Ascending aorta (tissue), 2 donors: ENCODE measurements around the gene RCHY1. TPM values are rescaled to one million over a fixed set of nuclear protein-coding genes. Genes with fewer than 3 reads are reported as not detected.
"Not testable (repeated sequence)": the region's sequence is repeated elsewhere in the genome, so short reads cannot be mapped to it uniquely, and the experiment has no call there.

ENCODE experiments used
- DNase-seq, 2 donors: peaks; one replicate each; pipeline ENCODE4 v3.0.0-alpha.2; 2019; ENCODE audit warnings: low spot score in 2 of 2
- H3K27ac ChIP-seq, 2 donors: fragments of 200-600 bp; sonication (generic); one replicate each; pipeline ENCODE4 v1.5.1; 2016 to 2017; ENCODE audit warnings: mild to moderate bottlenecking in 1 of 2
- H3K27me3 ChIP-seq: fragments of 200-600 bp; sonication (generic); one replicate; pipeline ENCODE4 v1.5.1; 2017
- H3K36me3 ChIP-seq, 2 donors: fragments of 200-600 bp; sonication (generic); one replicate each; pipeline ENCODE4 v1.5.1; 2016
- H3K4me1 ChIP-seq, 2 donors: fragments of 200-600 bp; sonication (generic); one replicate each; pipeline ENCODE4 v1.5.1; 2016 to 2017; ENCODE audit warnings: mild to moderate bottlenecking in 1 of 2
- H3K4me3 ChIP-seq, 2 donors: fragments of 200-600 bp; sonication (generic); one replicate each; pipeline ENCODE4 v1.5.1; 2016 to 2017; ENCODE audit warnings: mild to moderate bottlenecking in 1 of 2
- H3K9me3 ChIP-seq, 2 donors: fragments of 200-600 bp; sonication (generic); one replicate each; pipeline ENCODE4 v1.5.1; 2016
- intact Hi-C: fragments of 100-400 bp; cut with DNase I; formaldehyde crosslinking; loops from one replicate; pipeline ENCODE4 v1.15.1; 2023
- total RNA-seq: library from RNA; depleted of rRNA; stranded (reverse); fragments of >200 nt; gene quantifications from one replicate; pipeline ENCODE4 v1.1.0, GENCODE V29; 2016
- TF ChIP-seq, protein P1 (sequence below), 3 experiments: fragments of 200-600 bp in 2 of 3; fragments of 450-650 bp in 1 of 3; sonication (generic) in 2 of 3; IDR thresholded peaks; one replicate each; pipeline ENCODE4 v1.5.1; 2016 to 2019; ENCODE audit warnings: antibody characterized with exemption in 3 of 3, mild to moderate bottlenecking in 1 of 3, moderate library complexity in 1 of 3

The RCHY1 gene
- total RNA-seq, 1 donor from 2014 or later, result 16.2 TPM

DNA sequence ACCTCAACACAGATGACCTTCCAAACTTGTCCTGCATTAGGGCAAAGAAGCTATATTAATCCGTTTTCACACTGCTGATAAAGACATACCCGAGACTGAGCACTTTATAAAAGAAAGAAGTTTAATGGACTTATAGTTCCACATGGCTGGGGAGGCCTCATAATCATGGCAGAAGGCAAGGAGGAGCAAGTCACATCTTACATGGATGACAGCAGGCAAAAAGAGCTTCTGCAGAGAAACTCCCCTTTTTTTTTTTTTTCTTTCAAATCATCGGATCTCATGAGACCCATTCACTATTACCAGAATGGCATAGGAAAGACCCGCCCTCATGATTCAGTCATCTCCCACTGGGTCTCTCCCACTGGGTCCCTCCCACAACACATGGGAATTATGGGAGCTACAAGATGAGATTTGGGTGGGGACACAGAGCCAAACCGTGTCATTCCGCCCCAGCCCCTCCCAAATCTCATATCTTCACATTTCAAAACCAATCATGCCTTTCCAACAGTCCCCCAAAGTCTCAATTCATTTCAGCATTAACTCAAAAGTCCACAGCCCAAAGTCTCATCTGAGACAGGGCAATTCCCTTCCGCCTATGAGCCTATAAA is 17.4 kb upstream of the RCHY1 start:
- H3K9me3 ChIP-seq, H3K4me3 ChIP-seq, intact Hi-C loops, H3K27me3 ChIP-seq, H3K27ac ChIP-seq, DNase-seq, H3K4me1 ChIP-seq: not testable (repeated sequence)
- peaks cover 19 to 64% of the 10 kb centered on the region in 2 donors for H3K36me3 ChIP-seq

DNA sequence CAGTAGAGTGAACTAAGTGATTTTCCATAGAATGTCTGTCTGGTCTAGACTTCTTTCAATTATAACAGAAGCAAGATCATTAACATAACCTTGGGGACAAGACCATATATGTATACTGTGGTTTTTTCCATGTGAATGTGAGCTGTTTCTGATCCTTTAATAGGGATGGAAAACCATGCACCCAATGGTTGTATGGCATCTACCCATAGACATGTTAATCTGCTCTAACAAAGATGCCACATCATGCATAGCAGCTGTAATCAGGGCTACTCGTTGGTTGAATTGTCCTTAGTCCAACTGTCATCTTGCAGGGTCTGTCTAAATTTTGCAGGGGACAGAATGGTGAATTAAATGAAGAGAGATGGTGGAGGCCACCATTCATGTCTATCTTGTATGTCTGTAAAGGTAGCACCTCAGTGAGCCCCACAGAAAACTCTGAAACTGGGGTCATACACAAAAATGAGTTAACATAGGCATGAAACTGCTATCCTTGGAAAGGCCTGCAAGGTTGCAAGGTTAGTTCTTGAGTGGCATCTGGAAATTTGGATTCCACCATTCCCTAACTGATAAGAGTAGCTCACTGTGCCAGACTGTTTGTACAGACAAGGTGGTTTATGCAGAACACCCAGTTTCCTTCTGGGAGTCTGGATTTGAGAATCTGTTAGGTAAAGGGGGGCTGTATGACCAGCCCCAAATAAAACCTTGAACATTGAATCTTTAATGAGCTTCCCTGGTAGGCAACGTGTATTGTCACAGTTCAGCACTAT is 16.5 kb upstream of the RCHY1 start:
- no peak overlapping the region for H3K27ac ChIP-seq
- no peak overlapping the region for H3K4me3 ChIP-seq
- TF ChIP-seq, protein P1, sequence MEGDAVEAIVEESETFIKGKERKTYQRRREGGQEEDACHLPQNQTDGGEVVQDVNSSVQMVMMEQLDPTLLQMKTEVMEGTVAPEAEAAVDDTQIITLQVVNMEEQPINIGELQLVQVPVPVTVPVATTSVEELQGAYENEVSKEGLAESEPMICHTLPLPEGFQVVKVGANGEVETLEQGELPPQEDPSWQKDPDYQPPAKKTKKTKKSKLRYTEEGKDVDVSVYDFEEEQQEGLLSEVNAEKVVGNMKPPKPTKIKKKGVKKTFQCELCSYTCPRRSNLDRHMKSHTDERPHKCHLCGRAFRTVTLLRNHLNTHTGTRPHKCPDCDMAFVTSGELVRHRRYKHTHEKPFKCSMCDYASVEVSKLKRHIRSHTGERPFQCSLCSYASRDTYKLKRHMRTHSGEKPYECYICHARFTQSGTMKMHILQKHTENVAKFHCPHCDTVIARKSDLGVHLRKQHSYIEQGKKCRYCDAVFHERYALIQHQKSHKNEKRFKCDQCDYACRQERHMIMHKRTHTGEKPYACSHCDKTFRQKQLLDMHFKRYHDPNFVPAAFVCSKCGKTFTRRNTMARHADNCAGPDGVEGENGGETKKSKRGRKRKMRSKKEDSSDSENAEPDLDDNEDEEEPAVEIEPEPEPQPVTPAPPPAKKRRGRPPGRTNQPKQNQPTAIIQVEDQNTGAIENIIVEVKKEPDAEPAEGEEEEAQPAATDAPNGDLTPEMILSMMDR (IDR thresholded peaks at IDR 0.05), result no peak
- H3K27me3 ChIP-seq, result no peaks in the 10 kb centered on the region
- H3K4me1 ChIP-seq, result no peaks in the 10 kb centered on the region
- DNase-seq, result no peak
- intact Hi-C loops, result no loop called here
- H3K36me3 ChIP-seq, result peaks cover 28 to 73% of the 10 kb centered on the region in 2 donors
- no peaks in the 10 kb centered on the region for H3K9me3 ChIP-seq

DNA sequence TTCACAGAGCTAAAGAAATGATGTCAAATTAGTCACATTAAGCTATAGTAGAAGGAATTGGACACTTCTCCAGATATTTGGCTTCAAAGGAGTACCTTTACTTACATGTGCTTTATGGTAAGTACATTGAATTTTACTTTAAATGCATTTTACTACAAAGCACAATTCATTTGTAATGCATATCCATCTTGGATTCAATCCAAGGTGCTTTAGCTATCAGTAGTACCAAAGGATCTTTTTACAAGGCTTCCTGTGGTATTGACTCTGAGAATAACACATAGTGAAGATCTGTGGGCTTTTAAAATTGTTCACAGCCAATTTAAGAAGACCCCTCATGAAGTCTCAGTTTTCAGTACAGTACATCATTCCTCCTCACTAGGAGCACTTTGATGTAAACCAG is 13.3 kb upstream of the RCHY1 start:
- H3K36me3 ChIP-seq, result peaks cover 30 to 82% of the 10 kb centered on the region in 2 donors
- intact Hi-C loops, result no loop called here
- H3K4me1 ChIP-seq, result no peaks in the 10 kb centered on the region
- no peak overlapping the region for H3K27ac ChIP-seq
- H3K27me3 ChIP-seq, result no peaks in the 10 kb centered on the region
- no peak overlapping the region for H3K4me3 ChIP-seq
- no peaks in the 10 kb centered on the region for H3K9me3 ChIP-seq
- TF ChIP-seq, protein P1 (IDR thresholded peaks at IDR 0.05), result no peak
- DNase-seq, result no peak

DNA sequence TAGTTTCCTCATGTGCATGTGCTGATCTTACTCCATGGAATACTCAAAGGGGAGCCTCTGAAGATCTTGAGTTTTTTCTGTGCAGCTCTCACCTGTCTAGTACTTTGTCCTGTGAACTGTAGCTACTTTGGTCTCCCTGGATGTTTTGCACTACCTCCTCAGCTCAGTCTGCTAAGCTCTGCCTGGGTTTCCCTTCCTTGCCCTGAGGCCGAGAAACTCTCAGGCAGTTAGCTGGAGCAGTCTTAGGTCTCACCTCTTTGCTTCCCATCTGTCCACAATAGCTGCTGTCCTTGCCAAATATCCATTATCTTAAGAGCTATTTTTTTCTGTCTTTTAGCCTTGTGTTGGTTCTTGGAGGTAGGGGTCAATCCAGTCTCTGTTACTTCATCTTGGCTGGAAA is 11.7 kb upstream of the RCHY1 start:
- DNase-seq, result no peak
- Histone ChIP-seq H3K4me3 (no peak overlapping the region), H3K27ac (no peak overlapping the region), H3K4me1 (no peaks in the 10 kb centered on the region), H3K27me3 (no peaks in the 10 kb centered on the region), H3K9me3 (no peaks in the 10 kb centered on the region), H3K36me3 (peaks cover 27 to 72% of the 10 kb centered on the region in 2 donors)
- intact Hi-C loops, result no loop called here
- TF ChIP-seq, protein P1 (IDR thresholded peaks at IDR 0.05), result no peak

DNA sequence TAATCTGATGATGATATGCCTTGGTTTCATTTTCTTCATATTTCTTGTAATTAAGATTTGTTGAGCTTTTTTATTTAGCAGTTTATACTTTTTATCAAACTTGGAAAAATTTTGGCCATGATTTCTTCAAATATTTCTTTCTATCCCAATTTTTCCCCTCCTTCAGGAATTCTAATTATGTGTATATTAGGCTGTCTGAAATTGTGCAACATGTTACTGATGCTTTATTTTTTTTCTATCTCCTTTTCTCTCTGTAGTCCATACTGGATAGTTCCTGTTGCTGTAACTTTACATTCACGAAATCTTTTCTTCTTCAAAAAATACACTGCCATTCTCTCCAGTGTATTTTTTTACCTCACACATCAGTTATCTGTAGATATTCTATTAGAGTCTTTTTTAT is 10.9 kb upstream of the RCHY1 start:
- no peaks in the 10 kb centered on the region for H3K4me1 ChIP-seq
- no peak overlapping the region for H3K27ac ChIP-seq
- no peaks in the 10 kb centered on the region for H3K9me3 ChIP-seq
- no peak overlapping the region for H3K4me3 ChIP-seq
- intact Hi-C loops, result no loop called here
- no peak for DNase-seq
- no peaks in the 10 kb centered on the region for H3K27me3 ChIP-seq
- peaks cover 27 to 64% of the 10 kb centered on the region in 2 donors for H3K36me3 ChIP-seq
- TF ChIP-seq, protein P1 (IDR thresholded peaks at IDR 0.05), result no peak

DNA sequence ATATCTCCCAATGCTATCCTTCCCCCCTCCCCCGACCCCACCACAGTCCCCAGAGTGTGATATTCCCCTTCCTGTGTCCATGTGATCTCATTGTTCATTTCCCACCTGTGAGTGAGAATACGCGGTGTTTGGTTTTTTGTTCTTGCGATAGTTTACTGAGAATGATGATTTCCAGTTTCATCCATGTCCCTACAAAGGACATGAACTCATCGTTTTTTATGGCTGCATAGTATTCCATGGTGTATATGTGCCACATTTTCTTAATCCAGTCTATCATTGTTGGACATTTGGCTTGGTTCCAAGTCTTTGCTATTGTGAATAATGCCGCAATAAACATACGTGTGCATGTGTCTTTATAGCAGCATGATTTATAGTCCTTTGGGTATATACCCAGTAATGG is 5.2 kb upstream of the RCHY1 start:
- not testable (repeated sequence) for H3K27ac ChIP-seq, H3K4me1 ChIP-seq, H3K27me3 ChIP-seq, DNase-seq, H3K9me3 ChIP-seq, H3K4me3 ChIP-seq
- intact Hi-C loops, result loop anchor here (10.0 kb wide), 1 partner anchor 1045 kb away; no protein-coding TSS in a partner anchor
- H3K36me3 ChIP-seq, result peaks cover 14 to 35% of the 10 kb centered on the region in 2 donors
